Astrocyte (in vitro differentiated cells and primary cell): Measurements from ENCODE around the gene KHK. TPM values are rescaled to one million over a fixed set of nuclear protein-coding genes. Genes with fewer than 3 reads are reported as not detected.

Experiments used
- DNase-seq: peaks from one replicate; pipeline ENCODE4 v3.0.0-alpha.2; 2010; ENCODE audit warnings: low read depth
- FAIRE-seq: peaks from 2 replicates; lab custom pipeline; 2011; peaks lifted over from hg19 to GRCh38; lab: Jason Lieb, UNC
- H2AFZ ChIP-seq: 2 replicates; pipeline ENCODE4 v1.6.0; 2012; ENCODE audit warnings: low read depth, low read length, inconsistent platforms
- H3K27ac ChIP-seq: 2 replicates; pipeline ENCODE4 v1.5.1; 2011; ENCODE audit warnings: low read depth, low read length, inconsistent platforms
- H3K27me3 ChIP-seq: 2 replicates; pipeline ENCODE4 v1.6.0; 2011; ENCODE audit warnings: low read length, inconsistent platforms; ENCODE audit not compliant: insufficient read depth
- H3K36me3 ChIP-seq: 2 replicates; pipeline ENCODE4 v1.5.1; 2011; ENCODE audit warnings: low read length, inconsistent platforms; ENCODE audit not compliant: insufficient read depth
- H3K4me1 ChIP-seq: 2 replicates; pipeline ENCODE4 v1.5.1; 2011; ENCODE audit warnings: low read length, inconsistent platforms; ENCODE audit not compliant: insufficient read depth
- H3K4me2 ChIP-seq: 2 replicates; pipeline ENCODE4 v1.6.0; 2012; ENCODE audit warnings: low read length, inconsistent platforms
- H3K4me3 ChIP-seq: 2 replicates; pipeline ENCODE4 v1.5.1; 2011; ENCODE audit warnings: low read depth, mild to moderate bottlenecking, low read length, inconsistent platforms; ENCODE audit not compliant: insufficient read depth
- H3K79me2 ChIP-seq: 2 replicates; pipeline ENCODE4 v1.6.0; 2012; ENCODE audit warnings: mild to moderate bottlenecking, low read length, inconsistent platforms; ENCODE audit not compliant: insufficient read depth
- H3K9ac ChIP-seq: 2 replicates; pipeline ENCODE4 v1.6.0; 2012; ENCODE audit warnings: mild to moderate bottlenecking, low read length, inconsistent platforms
- H3K9me3 ChIP-seq: 2 replicates; pipeline ENCODE4 v1.5.1; 2012; ENCODE audit warnings: low read depth, mild to moderate bottlenecking, low read length, inconsistent platforms; ENCODE audit not compliant: insufficient read depth
- H4K20me1 ChIP-seq: 2 replicates; pipeline ENCODE4 v1.6.0; 2012; ENCODE audit warnings: low read length, inconsistent platforms; ENCODE audit not compliant: insufficient read depth
- H3K27ac Mint-ChIP-seq: one replicate; pipeline ENCODE4 v1.8.0; 2021; ENCODE audit warnings: mild to moderate bottlenecking, mixed read lengths; ENCODE audit not compliant: unreplicated experiment
- H3K27me3 Mint-ChIP-seq: one replicate; pipeline ENCODE4 v1.8.0; 2021; ENCODE audit warnings: low read depth, mixed read lengths; ENCODE audit not compliant: unreplicated experiment
- H3K36me3 Mint-ChIP-seq: one replicate; pipeline ENCODE4 v1.8.0; 2021; ENCODE audit warnings: low read depth, mixed read lengths; ENCODE audit not compliant: unreplicated experiment
- H3K4me1 Mint-ChIP-seq: one replicate; pipeline ENCODE4 v1.8.0; 2021; ENCODE audit warnings: low read depth, mixed read lengths; ENCODE audit not compliant: unreplicated experiment
- H3K4me3 Mint-ChIP-seq: one replicate; pipeline ENCODE4 v1.8.0; 2021; ENCODE audit warnings: mild to moderate bottlenecking, moderate library complexity, mixed read lengths; ENCODE audit not compliant: unreplicated experiment
- H3K9me3 Mint-ChIP-seq: one replicate; pipeline ENCODE4 v1.8.0; 2021; ENCODE audit warnings: mild to moderate bottlenecking, mixed read lengths; ENCODE audit not compliant: unreplicated experiment
- EZH2 ChIP-seq: IDR thresholded peaks from 2 replicates; pipeline ENCODE4 v1.6.1; 2012; ENCODE audit warnings: mild to moderate bottlenecking, low read length, inconsistent platforms; ENCODE audit not compliant: insufficient read depth
- total RNA-seq: library from RNA; stranded (reverse); gene quantifications from 2 replicates; pipeline ENCODE4 v1.2.1, GENCODE V29; 2021
- TF ChIP-seq, protein P1 (sequence below): IDR thresholded peaks from 2 replicates; pipeline ENCODE4 v1.5.1; 2011; ENCODE audit warnings: low read depth, mild to moderate bottlenecking, inconsistent platforms, low read length, moderate library complexity; ENCODE audit not compliant: insufficient read depth

KHK gene
- total RNA-seq, 1 donor from 2014 or later = 0.95 TPM

DNA sequence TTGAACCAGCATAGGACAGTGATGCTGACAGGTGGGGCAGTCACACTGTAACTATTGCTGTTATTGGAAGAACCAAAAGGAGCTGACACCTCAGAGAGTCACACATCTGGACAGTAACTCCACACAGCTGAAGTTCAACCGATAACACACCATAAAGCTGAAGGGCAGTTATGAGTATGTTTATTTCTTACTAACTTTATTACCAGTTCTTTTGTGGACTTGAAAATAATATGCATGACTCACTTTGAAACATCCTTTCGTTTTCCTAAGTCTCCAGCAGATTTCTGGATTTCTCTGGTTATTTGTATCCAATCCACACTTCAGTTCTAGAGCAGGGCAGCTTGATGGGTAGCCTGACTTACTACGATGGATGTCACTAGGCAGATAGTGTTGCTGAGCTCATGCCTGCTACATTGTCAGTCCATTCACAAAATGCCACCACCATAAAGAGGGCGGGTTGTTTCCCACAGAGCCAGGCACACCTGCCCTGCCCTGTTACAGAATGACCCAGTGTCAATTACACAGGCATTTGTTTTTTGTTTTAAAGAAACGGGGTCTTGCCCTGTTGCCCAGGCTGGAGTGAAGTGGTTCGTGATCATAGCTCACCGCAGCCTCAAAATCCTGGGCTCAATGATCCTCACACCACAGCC is 43.5 kb upstream of the KHK start:
- H3K36me3 Mint-ChIP-seq = peaks cover 24% of the 10 kb centered on the region
- no peak overlapping the region for H3K27ac ChIP-seq
- no peaks in the 10 kb centered on the region for H3K27me3 ChIP-seq
- no peak for DNase-seq
- H3K4me1 Mint-ChIP-seq = no peaks in the 10 kb centered on the region
- H3K4me2 ChIP-seq = no peak overlapping the region
- peaks cover 52% of the 10 kb centered on the region for H4K20me1 ChIP-seq
- TF ChIP-seq EZH2 = no peak
- TF ChIP-seq, protein P1, sequence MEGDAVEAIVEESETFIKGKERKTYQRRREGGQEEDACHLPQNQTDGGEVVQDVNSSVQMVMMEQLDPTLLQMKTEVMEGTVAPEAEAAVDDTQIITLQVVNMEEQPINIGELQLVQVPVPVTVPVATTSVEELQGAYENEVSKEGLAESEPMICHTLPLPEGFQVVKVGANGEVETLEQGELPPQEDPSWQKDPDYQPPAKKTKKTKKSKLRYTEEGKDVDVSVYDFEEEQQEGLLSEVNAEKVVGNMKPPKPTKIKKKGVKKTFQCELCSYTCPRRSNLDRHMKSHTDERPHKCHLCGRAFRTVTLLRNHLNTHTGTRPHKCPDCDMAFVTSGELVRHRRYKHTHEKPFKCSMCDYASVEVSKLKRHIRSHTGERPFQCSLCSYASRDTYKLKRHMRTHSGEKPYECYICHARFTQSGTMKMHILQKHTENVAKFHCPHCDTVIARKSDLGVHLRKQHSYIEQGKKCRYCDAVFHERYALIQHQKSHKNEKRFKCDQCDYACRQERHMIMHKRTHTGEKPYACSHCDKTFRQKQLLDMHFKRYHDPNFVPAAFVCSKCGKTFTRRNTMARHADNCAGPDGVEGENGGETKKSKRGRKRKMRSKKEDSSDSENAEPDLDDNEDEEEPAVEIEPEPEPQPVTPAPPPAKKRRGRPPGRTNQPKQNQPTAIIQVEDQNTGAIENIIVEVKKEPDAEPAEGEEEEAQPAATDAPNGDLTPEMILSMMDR = no peak
- H3K27me3 Mint-ChIP-seq = no peaks in the 10 kb centered on the region
- H3K4me3 Mint-ChIP-seq = no peak overlapping the region
- no peaks in the 10 kb centered on the region for H3K9me3 Mint-ChIP-seq
- peaks cover 18% of the 10 kb centered on the region for H3K36me3 ChIP-seq
- H3K79me2 ChIP-seq = no peaks in the 10 kb centered on the region
- H3K9me3 ChIP-seq = no peaks in the 10 kb centered on the region
- H3K4me3 ChIP-seq = no peak overlapping the region
- FAIRE-seq = no peak
- H3K27ac Mint-ChIP-seq = peak overlapping the region; percentile 47
- no peak overlapping the region for H2AFZ ChIP-seq
- peaks cover 7% of the 10 kb centered on the region for H3K4me1 ChIP-seq
- H3K9ac ChIP-seq = no peak overlapping the region

DNA sequence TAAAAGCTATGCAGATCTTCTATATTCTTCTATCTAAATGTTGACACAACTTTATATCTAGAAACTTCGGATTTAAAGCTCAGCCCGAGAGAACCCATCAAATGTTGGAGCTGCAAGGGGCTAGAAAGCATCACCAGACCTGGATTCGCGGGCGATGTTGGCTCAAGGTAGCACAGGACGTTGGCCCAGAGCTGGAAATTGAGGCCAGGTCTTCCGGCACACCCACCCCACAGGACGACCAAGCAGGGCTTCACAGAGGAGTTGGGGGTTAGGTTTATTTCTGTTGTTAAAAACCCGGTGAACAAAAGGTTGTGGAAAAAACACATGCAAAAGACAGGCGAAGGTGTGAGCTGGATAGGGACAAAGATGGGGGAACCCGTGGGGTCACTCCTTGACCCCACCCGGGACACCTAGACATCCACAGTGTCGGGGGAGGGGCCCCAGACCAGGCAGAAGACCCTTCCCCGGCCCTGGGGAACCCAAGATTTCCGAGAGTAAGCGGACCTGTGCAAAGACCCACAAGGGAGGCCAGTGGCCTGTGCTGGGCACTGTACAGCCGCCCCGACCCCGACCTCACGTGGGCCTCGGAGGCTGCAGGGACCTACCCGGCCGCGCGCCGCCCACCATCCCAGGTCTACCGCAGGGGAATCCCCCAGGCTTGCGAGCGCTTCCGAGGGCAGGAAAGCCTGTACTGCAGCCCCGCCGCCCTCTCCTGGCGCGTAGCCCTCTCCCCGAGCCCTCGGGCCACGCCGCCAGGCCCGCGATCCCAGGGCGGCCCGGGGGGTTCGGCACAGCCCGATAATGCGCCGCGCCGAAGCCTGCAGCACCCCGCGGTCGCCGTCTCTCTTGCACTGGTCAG is 36.9 kb upstream of the KHK start:
- Mint-ChIP-seq H3K9me3 (no peaks in the 10 kb centered on the region), H3K27me3 (no peaks in the 10 kb centered on the region), H3K27ac (peak overlapping the region; percentile 91), H3K36me3 (peaks cover 5% of the 10 kb centered on the region), H3K4me3 (peak overlapping the region; percentile 90), H3K4me1 (peaks cover 2% of the 10 kb centered on the region)
- TF ChIP-seq, protein P1 = no peak
- no peak for TF ChIP-seq EZH2
- Histone ChIP-seq H3K4me1 (peaks cover 14% of the 10 kb centered on the region), H3K9me3 (no peaks in the 10 kb centered on the region), H4K20me1 (no peaks in the 10 kb centered on the region), H3K79me2 (no peaks in the 10 kb centered on the region), H3K27me3 (no peaks in the 10 kb centered on the region), H3K27ac (peak overlapping the region; percentile 51), H2AFZ (peak overlapping the region; percentile 44), H3K4me2 (peak overlapping the region; percentile 99), H3K36me3 (no peaks in the 10 kb centered on the region), H3K9ac (peak overlapping the region; percentile 71), H3K4me3 (peak overlapping the region; percentile 69)
- no peak for DNase-seq
- FAIRE-seq = no peak
